HL-60 (cell line): ENCODE results near the gene PLA2R1.

Experiments
- DNase-seq, 2 experiments: peaks; one replicate each; pipeline ENCODE4 v3.0.0-alpha.2; 2010 to 2020; ENCODE audit warnings: low read depth in 1 of 2, low spot score in 1 of 2
- H3K27ac ChIP-seq: fragments of 250-450 bp; sonication (Bioruptor Pico); replicated peaks from 2 replicates; pipeline ENCODE4 v1.5.1; 2020; ENCODE audit warnings: mild to moderate bottlenecking, moderate library complexity
- H3K27me3 ChIP-seq: fragments of 250-450 bp; sonication (Bioruptor Pico); 2 replicates; pipeline ENCODE4 v1.5.1; 2021; ENCODE audit warnings: mild to moderate bottlenecking, moderate library complexity; ENCODE audit not compliant: insufficient read depth, poor library complexity, severe bottlenecking
- H3K4me3 ChIP-seq: replicated peaks from 2 replicates; pipeline ENCODE4 v1.5.1; 2011; ENCODE audit warnings: mild to moderate bottlenecking, control low read depth, low read length; ENCODE audit not compliant: insufficient read depth
- CTCF ChIP-seq: IDR thresholded peaks from one replicate; pipeline ENCODE4 v1.5.1; 2011; ENCODE audit warnings: low read length, control low read depth, inconsistent platforms; ENCODE audit not compliant: insufficient read depth
- GABPA ChIP-seq: IDR thresholded peaks from 2 replicates; pipeline ENCODE4 v1.6.1; 2012; ENCODE audit warnings: low read depth
- POLR2AphosphoS5 ChIP-seq: IDR thresholded peaks from 2 replicates; pipeline ENCODE4 v1.6.1; 2012; ENCODE audit warnings: low read depth
- REST ChIP-seq: IDR thresholded peaks from 2 replicates; pipeline ENCODE4 v1.6.1; 2012; ENCODE audit warnings: low read depth; ENCODE audit not compliant: insufficient replicate concordance
- SPI1 ChIP-seq: IDR thresholded peaks from 2 replicates; pipeline ENCODE4 v1.6.1; 2012; ENCODE audit warnings: low read depth, mild to moderate bottlenecking, borderline replicate concordance

PLA2R1 gene

GRCh38 chr2:160022162-160022561 lies 40.3 kb downstream of the PLA2R1 start:
- Histone ChIP-seq H3K27me3 (no peaks in the 10 kb centered on the region), H3K4me3 (no peak overlapping the region), H3K27ac (no peak overlapping the region)
- no peak for DNase-seq
- no peak for TF ChIP-seq CTCF
- TF ChIP-seq POLR2AphosphoS5, result no peak
- no peak for TF ChIP-seq GABPA
- TF ChIP-seq REST, result no peak
- no peak for TF ChIP-seq SPI1

GRCh38 chr2:160019374-160020090 lies 42.9 kb downstream of the PLA2R1 start:
- no peak overlapping the region for H3K27ac ChIP-seq
- no peak for TF ChIP-seq SPI1
- no peak for TF ChIP-seq CTCF
- TF ChIP-seq REST, result no peak
- DNase-seq, result no peak
- H3K27me3 ChIP-seq, result no peaks in the 10 kb centered on the region
- no peak overlapping the region for H3K4me3 ChIP-seq

- TF ChIP-seq SPI1 (no peak), CTCF (no peak), POLR2AphosphoS5 (no peak), GABPA (no peak), REST (no peak)
- Histone ChIP-seq H3K27ac (no peak overlapping the region), H3K4me3 (no peak overlapping the region), H3K27me3 (no peaks in the 10 kb centered on the region)
- no peak for DNase-seq
These were observed 46.7 kb downstream of the PLA2R1 start for GRCh38 chr2:160015746-160016145.
